OCI-LY3 (cell line): ENCODE results near the gene DNAJC8.

Experiments
- H2AFZ ChIP-seq: fragments of 200-600, 300-600 bp; shearing (Covaris generic); 2 replicates; pipeline ENCODE4 v1.6.0; 2014; ENCODE audit warnings: antibody characterized with exemption, low read depth, low read length
- H3K27ac ChIP-seq: fragments of 200-600, 300-600 bp; sonication (generic); 2 replicates; pipeline ENCODE4 v1.5.1; 2014; ENCODE audit warnings: mild to moderate bottlenecking, low read length, moderate library complexity, mixed read lengths
- H3K27me3 ChIP-seq: fragments of 200-600, 300-600 bp; sonication (generic); 2 replicates; pipeline ENCODE4 v1.6.1; 2014; ENCODE audit warnings: low read depth, low read length, mixed read lengths
- H3K36me3 ChIP-seq: fragments of 200-600, 300-600 bp; sonication (generic); replicated peaks from 2 replicates; pipeline ENCODE3; 2014; ENCODE audit warnings: low read depth, low read length, mixed read lengths
- H3K4me1 ChIP-seq: fragments of 300-600, 200-600 bp; sonication (generic); 2 replicates; pipeline ENCODE4 v1.6.1; 2014; ENCODE audit warnings: low read length, mixed read lengths
- H3K4me2 ChIP-seq: fragments of 200-600, 300-600 bp; sonication (generic); 2 replicates; pipeline ENCODE4 v1.6.1; 2014; ENCODE audit warnings: low read length, mixed read lengths
- H3K4me3 ChIP-seq: fragments of 300-600, 200-600 bp; sonication (generic); 2 replicates; pipeline ENCODE4 v1.5.1; 2014; ENCODE audit warnings: antibody characterized with exemption, mild to moderate bottlenecking, low read length, moderate library complexity
- H3K79me2 ChIP-seq: fragments of 300-600, 200-600 bp; shearing (Covaris generic); 2 replicates; pipeline ENCODE4 v1.6.1; 2014; ENCODE audit warnings: mild to moderate bottlenecking, low read length, mixed read lengths
- H3K9ac ChIP-seq: fragments of 300-600, 200-600 bp; shearing (Covaris generic); 2 replicates; pipeline ENCODE4 v1.6.0; 2014; ENCODE audit warnings: mild to moderate bottlenecking, low read length, moderate library complexity
- H3K9me3 ChIP-seq: fragments of 200-600, 300-600 bp; shearing (Covaris generic); 2 replicates; pipeline ENCODE4 v1.6.1; 2014; ENCODE audit warnings: low read length, mixed read lengths; ENCODE audit not compliant: insufficient read depth
- H4K20me1 ChIP-seq: fragments of 200-600, 300-600 bp; sonication (generic); 2 replicates; pipeline ENCODE4 v1.6.1; 2016; ENCODE audit warnings: low read length, mixed read lengths; ENCODE audit not compliant: insufficient read depth
- EZH2phosphoT487 ChIP-seq: fragments of 200-600 bp; shearing (Covaris generic); IDR thresholded peaks from 2 replicates; pipeline ENCODE4 v1.6.1; 2018; ENCODE audit warnings: antibody characterized with exemption, mixed run types, low read depth
- TF ChIP-seq, protein P1 (sequence below): fragments of 200-600, 300-600 bp; sonication (generic); IDR thresholded peaks from 2 replicates; pipeline ENCODE4 v1.5.1; 2014; ENCODE audit warnings: antibody characterized with exemption, low read length, low read depth

DNAJC8 gene

DNA sequence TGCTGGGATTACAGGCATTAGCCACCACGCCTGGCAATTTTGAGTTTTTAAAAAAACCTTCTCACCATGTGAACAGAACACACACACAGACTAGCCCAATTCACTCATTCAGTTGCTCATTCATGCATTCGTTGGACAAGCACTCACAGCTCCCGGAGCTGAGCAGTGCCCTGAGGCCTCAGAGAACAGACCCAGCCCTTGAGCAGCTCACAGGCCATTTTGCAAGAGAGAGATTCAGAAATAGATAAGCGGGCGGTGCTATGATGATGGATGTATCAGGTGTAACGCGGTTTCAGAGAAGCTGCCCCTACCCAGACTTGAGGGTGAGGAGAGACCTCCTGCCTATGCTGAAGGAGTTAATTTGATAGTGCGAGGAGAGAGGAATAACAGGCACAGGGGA is 74.9 kb downstream of the DNAJC8 start:
- Histone ChIP-seq H3K4me2 (no peak overlapping the region), H3K27ac (no peak overlapping the region), H3K4me1 (no peaks in the 10 kb centered on the region), H3K79me2 (no peaks in the 10 kb centered on the region), H3K4me3 (no peak overlapping the region), H3K9ac (no peak overlapping the region), H4K20me1 (no peaks in the 10 kb centered on the region), H2AFZ (no peak overlapping the region), H3K27me3 (0 out of 2 replicates have a peak, but pooled peaks cover under 1% of the 10 kb centered on the region), H3K36me3 (no peaks in the 10 kb centered on the region), H3K9me3 (no peaks in the 10 kb centered on the region)
- no peak for TF ChIP-seq EZH2phosphoT487
- TF ChIP-seq, protein P1, sequence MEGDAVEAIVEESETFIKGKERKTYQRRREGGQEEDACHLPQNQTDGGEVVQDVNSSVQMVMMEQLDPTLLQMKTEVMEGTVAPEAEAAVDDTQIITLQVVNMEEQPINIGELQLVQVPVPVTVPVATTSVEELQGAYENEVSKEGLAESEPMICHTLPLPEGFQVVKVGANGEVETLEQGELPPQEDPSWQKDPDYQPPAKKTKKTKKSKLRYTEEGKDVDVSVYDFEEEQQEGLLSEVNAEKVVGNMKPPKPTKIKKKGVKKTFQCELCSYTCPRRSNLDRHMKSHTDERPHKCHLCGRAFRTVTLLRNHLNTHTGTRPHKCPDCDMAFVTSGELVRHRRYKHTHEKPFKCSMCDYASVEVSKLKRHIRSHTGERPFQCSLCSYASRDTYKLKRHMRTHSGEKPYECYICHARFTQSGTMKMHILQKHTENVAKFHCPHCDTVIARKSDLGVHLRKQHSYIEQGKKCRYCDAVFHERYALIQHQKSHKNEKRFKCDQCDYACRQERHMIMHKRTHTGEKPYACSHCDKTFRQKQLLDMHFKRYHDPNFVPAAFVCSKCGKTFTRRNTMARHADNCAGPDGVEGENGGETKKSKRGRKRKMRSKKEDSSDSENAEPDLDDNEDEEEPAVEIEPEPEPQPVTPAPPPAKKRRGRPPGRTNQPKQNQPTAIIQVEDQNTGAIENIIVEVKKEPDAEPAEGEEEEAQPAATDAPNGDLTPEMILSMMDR, result no peak

DNA sequence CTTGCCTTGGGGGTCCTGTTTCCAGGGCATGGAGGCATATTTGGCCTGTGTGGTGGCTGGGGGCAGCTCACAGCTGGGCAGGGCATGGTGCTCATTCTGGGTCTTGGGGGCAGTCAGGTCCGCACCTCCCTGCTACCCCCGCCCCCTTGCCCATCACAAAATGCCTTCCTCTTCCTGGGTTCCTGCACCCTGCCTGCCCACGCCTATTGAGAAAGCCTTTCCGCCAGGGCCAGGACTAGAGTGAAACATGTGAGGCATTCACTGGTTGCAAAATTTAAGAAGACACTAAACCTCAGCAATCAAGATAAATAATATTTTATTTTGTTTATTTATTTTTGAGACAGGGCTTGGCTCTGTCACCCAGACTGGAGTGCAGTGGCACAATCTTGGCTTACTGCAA is 76.0 kb downstream of the DNAJC8 start:
- Histone ChIP-seq H3K4me1 (no peaks in the 10 kb centered on the region), H4K20me1 (no peaks in the 10 kb centered on the region), H3K4me2 (no peak overlapping the region), H2AFZ (no peak overlapping the region), H3K36me3 (no peaks in the 10 kb centered on the region), H3K9me3 (no peaks in the 10 kb centered on the region), H3K4me3 (no peak overlapping the region), H3K9ac (no peak overlapping the region), H3K27ac (no peak overlapping the region), H3K27me3 (no peaks in the 10 kb centered on the region), H3K79me2 (no peaks in the 10 kb centered on the region)
- TF ChIP-seq, protein P1, result no peak
- no peak for TF ChIP-seq EZH2phosphoT487

DNA sequence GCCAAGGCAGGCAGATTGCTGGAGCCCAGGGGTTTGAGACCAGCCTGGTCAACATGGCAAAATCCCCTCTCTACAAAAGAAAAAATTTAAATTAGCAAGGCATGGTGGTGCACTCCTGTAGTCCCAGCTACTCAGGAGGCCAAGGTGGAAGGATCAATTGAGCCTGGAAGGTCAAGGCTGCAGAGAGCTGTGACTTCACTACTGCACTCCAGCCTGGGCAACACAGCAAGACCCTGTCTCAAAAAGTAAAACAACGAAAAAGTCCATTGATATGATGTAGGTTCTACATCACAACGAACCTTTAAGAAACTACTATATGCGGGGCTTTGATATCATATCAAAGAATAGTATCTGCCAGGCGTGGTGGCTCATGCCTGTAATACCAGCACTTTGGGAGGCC is 77.2 kb downstream of the DNAJC8 start:
- H4K20me1 ChIP-seq, result no peaks in the 10 kb centered on the region
- H3K79me2 ChIP-seq, result no peaks in the 10 kb centered on the region
- no peaks in the 10 kb centered on the region for H3K4me1 ChIP-seq
- no peaks in the 10 kb centered on the region for H3K9me3 ChIP-seq
- H3K27ac ChIP-seq, result no peak overlapping the region
- H3K4me2 ChIP-seq, result no peak overlapping the region
- no peak overlapping the region for H3K9ac ChIP-seq
- H2AFZ ChIP-seq, result no peak overlapping the region
- no peak overlapping the region for H3K4me3 ChIP-seq
- no peaks in the 10 kb centered on the region for H3K27me3 ChIP-seq
- no peaks in the 10 kb centered on the region for H3K36me3 ChIP-seq
- TF ChIP-seq, protein P1, result no peak
- TF ChIP-seq EZH2phosphoT487, result no peak

DNA sequence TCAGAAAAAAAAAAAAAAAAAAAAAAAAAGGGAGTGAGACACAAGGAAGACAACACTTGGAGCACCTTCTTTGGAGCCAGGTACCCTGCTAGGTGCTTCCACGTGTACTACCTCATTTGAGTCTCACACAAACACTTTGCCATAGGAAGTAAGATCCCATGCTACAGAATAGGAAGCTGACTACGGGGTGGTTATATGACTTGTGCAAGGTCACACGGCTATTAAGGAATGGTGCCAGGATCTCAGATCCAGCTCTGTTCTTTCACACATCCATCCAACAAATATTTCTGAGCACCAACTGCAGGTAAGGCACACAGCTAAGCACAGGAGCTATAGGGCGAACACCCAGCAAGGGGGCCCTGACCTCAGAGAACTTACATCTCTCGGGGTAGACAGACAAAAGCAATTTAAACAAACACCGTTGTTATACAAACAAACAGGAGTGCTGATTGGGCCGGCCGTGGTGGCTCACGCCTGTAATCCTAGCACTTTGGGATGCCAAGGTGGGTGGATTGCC is 78.7 kb downstream of the DNAJC8 start:
- Histone ChIP-seq H3K27me3 (no peaks in the 10 kb centered on the region), H3K9me3 (no peaks in the 10 kb centered on the region), H3K9ac (no peak overlapping the region), H3K4me3 (no peak overlapping the region), H3K4me1 (no peaks in the 10 kb centered on the region), H3K27ac (no peak overlapping the region), H3K4me2 (no peak overlapping the region), H4K20me1 (no peaks in the 10 kb centered on the region), H2AFZ (no peak overlapping the region), H3K36me3 (no peaks in the 10 kb centered on the region), H3K79me2 (no peaks in the 10 kb centered on the region)
- TF ChIP-seq EZH2phosphoT487, result no peak
- TF ChIP-seq, protein P1, result no peak
